Measurements from ENCODE around the gene SALL3. TPM values are rescaled to one million over a fixed set of nuclear protein-coding genes. Genes with fewer than 3 reads are reported as not detected.

SALL3 gene
- total RNA-seq, 1 donor from 2014 or later: 0.94 TPM

DNA sequence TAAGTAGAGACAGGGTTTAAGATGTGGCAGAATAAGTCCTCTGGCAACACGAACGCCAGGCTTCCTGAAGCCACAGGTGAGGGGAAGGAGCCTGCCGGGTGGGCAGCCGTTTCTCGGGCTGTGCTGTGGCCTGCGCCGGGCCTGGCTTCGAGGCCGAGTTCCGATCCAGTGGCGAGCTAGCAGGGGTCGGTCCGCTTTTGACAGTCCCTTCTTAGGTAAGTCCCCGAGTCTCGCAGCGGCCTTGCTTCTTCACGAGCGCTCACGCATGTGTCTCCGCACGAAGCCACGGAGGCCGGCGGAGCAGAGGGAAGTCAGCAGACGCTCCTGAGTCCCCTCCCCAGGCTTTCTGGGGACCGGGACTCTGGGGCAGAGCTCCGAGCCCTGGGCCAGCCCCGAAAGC lies 26.0 kb downstream of the SALL3 start:
- DNase-seq (ENCODE audit: low read depth): no peak

DNA sequence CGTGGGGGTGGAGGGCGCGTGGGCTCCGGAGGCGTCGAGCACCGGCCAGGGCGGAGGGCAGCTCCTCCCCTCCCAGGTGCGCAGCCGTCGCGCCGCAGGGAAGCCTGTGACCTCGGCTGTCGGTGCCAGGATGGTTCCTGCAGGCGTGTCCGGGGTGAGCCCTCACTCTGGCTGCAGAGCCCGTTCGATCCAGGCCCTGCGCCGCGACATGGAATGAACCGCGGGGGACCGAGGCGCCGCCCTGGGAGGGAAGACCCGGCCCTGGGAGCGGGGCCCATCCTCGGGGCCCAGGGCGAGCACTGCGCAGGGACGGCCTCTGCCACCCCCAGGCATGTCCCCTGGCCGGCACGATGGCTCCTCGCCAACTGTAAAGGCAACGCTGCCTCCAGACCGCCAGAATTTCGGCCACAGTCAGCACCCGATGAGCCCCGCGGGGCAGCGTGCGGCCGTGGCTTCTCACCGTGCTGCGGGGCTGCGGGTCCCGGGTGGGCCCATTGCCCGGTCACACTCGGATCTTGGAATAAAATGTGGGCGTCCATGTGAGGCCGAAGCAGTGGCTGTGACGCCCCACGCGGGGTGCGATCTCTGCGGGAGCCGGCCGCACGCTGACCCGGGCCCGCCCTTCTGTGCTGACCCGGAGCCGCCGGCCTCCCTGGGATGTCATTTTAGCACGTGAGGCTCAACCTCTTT lies 26.6 kb downstream of the SALL3 start:
- DNase-seq (ENCODE audit: low read depth): no peak

DNA sequence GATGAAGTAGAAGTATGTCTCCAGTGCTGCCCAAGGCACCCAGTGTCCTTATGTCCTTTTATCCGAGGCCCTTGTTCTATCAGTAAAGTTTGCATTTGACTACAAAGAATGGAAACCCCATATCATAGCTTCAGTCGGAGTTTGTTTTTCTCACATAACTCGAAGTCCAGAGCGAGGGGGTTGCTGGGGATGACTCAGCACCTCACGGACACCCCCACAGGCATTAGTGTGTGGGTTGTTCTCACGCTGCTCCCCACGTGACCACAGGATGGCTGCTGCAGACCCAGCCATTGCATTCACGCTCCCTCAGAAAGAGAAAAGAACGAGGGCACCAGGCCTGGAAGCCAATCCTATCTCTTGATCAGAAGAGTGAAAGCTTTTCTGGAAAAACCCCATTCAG lies 27.8 kb downstream of the SALL3 start:
- no peak for DNase-seq (ENCODE audit: low read depth)

DNA sequence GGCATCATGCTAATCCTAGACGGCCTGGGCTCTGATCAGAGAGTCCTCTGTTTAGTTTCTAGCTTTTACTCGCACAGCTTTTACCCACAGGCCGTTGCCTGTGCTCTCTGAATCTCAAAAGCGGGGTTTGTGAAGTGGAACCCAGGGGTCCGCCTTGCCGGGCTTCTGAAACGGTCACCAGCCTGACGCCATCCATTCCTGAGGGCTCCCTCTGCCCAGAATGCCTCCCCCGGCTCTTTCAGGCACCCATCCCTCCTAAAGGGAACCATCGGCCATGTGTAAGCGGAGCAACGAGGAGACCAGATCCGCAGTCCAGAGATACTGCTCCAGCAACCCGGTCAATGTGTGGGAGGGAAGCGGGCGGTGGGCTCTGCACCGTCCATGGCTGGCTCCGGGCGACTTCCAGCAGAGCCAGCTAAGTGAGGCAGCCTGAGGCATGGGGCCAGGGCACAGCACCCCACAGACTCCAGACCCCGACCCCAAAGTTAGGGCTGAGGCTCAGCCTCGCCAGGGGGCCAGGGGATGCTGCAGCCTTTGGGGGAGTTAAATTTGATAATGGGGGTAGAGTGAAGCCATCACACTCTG lies 28.8 kb downstream of the SALL3 start:
- no peak for DNase-seq (ENCODE audit: low read depth)

- no peak for DNase-seq (ENCODE audit: low read depth)
Measured at GRCh38 chr18:79010802-79011201, 31.2 kb downstream of the SALL3 start.

GRCh38 chr18:79011300-79011870 lies 31.8 kb downstream of the SALL3 start:
- DNase-seq (ENCODE audit: low read depth): no peak

- DNase-seq (ENCODE audit: low read depth): no peak
Measured at GRCh38 chr18:79013869-79014268, 34.3 kb downstream of the SALL3 start.

DNA sequence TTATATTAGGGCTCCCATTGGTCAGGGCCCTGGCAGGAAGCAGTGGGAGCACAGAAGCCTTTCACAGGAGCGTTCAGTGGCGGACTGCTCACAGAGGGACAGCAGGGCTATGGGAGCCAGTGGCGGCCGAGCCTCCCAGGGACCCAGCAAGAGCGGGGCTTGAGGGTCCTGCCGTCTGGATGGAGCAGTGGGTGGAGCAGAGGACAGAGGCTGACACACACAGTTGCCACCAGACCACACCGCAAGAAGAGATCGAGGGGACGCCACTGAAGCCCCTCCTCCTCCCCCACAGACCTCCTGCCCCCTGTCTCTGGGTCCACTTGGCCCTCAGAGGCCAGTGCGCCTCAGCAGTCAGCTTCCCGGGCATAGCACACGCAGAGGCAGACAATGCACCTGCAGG lies 39.3 kb downstream of the SALL3 start:
- DNase-seq (ENCODE audit: low read depth): no peak

- DNase-seq (ENCODE audit: low read depth): no peak
Measured at GRCh38 chr18:79019881-79020280, 40.3 kb downstream of the SALL3 start.

GRCh38 chr18:79022603-79023002 lies 43.0 kb downstream of the SALL3 start:
- DNase-seq (ENCODE audit: low read depth): no peak

DNA sequence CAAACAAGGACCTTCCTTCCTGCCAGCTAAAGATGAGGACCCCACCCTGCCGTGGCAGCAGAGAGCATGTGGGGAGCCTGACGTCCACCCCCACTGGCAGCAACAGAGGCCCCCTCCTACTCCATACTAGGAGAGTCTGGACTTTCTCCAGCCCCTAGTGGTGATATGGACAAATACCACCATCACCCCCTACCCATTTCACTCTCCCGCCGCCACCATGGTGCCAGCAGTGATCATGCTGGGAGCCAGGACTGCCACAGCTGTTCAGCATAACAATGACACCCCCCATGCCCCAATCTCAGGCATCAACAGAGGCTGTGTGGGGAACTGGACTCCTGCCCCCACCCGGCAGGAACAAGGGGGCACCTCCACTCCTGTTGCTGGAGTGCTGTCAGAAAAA lies 46.9 kb downstream of the SALL3 start:
- DNase-seq (ENCODE audit: low read depth): no peak

DNA sequence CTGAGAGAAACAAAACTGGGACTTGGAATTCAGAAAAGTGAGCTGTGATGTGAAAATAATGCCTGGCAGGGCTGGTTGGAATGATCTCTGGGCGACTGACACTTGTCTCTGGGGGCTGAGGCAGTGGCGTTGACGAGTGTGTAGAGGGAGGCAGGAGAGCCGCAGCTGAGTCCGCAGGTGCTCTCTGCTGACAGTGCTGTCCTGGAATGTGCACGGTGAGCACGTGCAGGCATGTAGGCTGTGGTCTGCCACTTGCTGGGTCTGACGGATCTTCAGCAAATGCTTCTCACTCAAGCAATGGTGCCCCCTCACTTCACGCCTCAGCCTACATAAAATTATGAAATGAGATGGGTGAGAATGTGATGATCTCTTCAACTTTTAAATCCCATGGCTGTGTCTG lies 51.1 kb downstream of the SALL3 start:
- DNase-seq (ENCODE audit: low read depth): no peak

DNA sequence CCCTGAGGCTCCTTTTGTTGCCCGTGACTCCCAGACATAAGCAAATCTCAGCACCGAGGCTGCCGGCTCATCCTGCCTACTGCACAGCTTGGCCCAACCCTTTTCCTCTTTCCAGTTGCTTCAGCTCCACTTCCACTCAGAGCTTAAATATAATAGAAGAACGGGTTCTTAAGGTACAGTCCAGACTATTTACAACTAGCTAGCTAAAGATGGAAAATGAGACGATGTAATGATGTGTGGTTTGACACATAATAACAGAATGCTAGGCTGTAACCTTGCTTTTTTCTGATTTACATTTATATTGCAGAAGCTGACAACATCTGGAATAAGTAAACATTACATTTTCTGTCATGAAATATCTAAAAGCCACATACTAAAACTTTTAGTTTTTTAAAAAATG lies 62.7 kb downstream of the SALL3 start:
- DNase-seq (ENCODE audit: low read depth): no peak

DNA sequence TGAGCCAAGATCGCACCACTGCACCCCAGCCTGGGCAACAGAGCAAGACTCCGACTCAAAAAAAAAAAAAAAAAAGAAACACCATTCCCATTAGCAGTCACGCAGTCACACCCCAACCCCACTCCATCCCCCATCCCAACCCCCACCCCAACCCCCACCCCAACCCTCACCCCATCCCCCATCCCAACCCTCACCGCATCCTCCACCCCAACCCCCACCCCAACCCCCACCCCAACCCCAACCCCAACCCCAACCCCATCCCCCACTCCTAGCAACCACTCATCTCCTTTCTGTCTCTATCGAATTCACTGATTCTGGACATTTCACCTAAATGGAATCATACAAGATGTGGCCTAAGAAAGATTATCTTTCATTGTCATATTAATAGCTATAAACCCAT lies 63.7 kb downstream of the SALL3 start:
- DNase-seq (ENCODE audit: low read depth): no peak

- no peak for DNase-seq (ENCODE audit: low read depth)
Measured at GRCh38 chr18:79046522-79046921, 66.9 kb downstream of the SALL3 start.

DNA sequence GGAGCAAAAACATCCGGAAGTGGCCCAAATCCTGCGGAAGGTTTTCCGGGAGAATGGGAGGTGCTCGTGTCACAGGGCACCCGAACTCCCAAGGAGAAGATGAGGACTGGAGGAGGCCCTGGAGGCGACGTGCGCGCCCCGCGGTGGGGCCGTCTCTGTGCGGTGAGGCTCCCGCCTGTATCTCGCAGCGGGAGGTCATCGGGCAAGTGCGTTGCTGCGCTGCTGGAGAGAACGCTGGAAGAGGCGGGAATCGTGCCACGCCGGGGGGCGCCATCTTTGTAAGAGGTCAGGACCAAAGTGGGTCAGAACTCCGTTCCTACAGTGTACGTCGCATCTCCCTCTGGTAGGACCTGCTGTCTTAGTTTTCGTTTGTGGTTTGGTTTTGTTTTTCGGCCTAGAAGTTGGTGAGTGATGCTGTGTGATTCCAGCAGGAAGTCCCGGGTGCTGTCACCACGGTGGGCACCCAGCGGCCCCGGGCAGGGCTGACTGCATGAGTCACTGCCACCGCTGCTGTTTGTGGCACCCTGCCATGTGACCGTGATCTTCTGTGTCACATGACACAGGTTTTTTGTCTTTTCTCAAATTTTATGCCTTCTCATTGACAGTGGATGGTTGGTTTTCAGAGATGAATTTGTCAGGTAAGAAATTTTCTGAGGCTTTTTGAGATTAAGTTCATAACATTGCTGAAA lies 68.1 kb downstream of the SALL3 start:
- no peak for DNase-seq (ENCODE audit: low read depth)

- no peak for DNase-seq (ENCODE audit: low read depth)
Measured at GRCh38 chr18:79048245-79048632, 68.6 kb downstream of the SALL3 start.

GRCh38 chr18:79049506-79049905 lies 69.9 kb downstream of the SALL3 start:
- no peak for DNase-seq (ENCODE audit: low read depth)

Other genes with a start within 250 kb of the SALL3 start
- gene ATP9B, start 89.6 kb downstream of the SALL3 start, total RNA-seq: 24.1 and 39.7 TPM in 2 replicates

All from renal cortical epithelial cell (primary cell).